Measurements from ENCODE around the gene BAIAP3. TPM values are rescaled to one million over a fixed set of nuclear protein-coding genes. Genes with fewer than 3 reads are reported as not detected.

Gene BAIAP3
- total RNA-seq, 1 donor from 2014 or later: 6.5 TPM

DNA sequence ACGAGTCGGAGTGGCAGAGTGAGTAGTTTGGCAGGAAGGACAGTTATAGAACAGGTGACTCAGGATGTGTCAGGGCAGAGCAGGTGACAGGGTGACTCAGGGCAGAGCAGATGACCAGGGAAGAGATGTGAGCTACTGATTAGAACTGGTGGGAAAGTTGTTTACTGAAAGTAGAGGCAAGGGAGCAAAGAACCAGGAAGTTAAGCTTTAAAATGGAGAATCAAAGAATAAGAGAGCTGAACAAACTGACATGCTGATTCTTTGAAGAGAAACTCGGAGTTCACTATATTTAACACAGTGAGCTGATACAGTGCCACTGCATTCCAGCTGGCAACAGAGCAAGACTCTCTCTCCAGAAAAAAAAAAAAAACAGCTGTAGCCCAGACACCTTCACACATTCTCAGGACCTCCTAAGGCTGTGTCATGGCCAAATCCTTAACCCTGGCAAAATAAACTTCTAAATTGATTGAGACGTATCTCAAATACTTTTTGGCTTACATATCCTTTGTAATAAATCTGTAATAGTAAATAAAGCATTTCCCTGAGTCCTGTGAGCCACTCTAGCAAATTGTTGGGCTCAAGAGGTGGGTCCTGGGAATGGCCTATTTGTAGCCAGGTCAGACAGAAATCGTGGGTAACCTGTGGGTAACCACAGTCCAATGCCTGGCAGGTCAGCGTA is 36.3 kb upstream of the BAIAP3 start:
- Mint-ChIP-seq H3K27ac (ENCODE audit: unreplicated experiment) (no peak overlapping the region), H3K4me1 (ENCODE audit: unreplicated experiment) (no peaks in the 10 kb centered on the region), H3K27me3 (ENCODE audit: unreplicated experiment) (peaks cover 11% of the 10 kb centered on the region), H3K36me3 (ENCODE audit: low read depth, unreplicated experiment) (no peaks in the 10 kb centered on the region), H3K9me3 (ENCODE audit: unreplicated experiment) (no peaks in the 10 kb centered on the region), H3K4me3 (ENCODE audit: unreplicated experiment) (no peak overlapping the region)
- TF ChIP-seq CTCF (IDR thresholded peaks at IDR 0.05; ENCODE audit: unreplicated experiment): no peak
- DNase-seq (ENCODE audit: low spot score): no peak

GRCh38 chr16:1298406-1298805 is 35.0 kb upstream of the BAIAP3 start:
- H3K4me1 Mint-ChIP-seq (ENCODE audit: unreplicated experiment): no peaks in the 10 kb centered on the region
- H3K27me3 Mint-ChIP-seq (ENCODE audit: unreplicated experiment): peaks cover 11% of the 10 kb centered on the region
- no peak overlapping the region for H3K4me3 Mint-ChIP-seq (ENCODE audit: unreplicated experiment)
- H3K36me3 Mint-ChIP-seq (ENCODE audit: low read depth, unreplicated experiment): no peaks in the 10 kb centered on the region
- no peak for DNase-seq (ENCODE audit: low spot score)
- no peaks in the 10 kb centered on the region for H3K9me3 Mint-ChIP-seq (ENCODE audit: unreplicated experiment)
- H3K27ac Mint-ChIP-seq (ENCODE audit: unreplicated experiment): no peak overlapping the region
- no peak for TF ChIP-seq CTCF (IDR thresholded peaks at IDR 0.05; ENCODE audit: unreplicated experiment)

- Mint-ChIP-seq H3K9me3 (ENCODE audit: unreplicated experiment) (no peaks in the 10 kb centered on the region), H3K27ac (ENCODE audit: unreplicated experiment) (no peak overlapping the region), H3K4me3 (ENCODE audit: unreplicated experiment) (no peak overlapping the region), H3K36me3 (ENCODE audit: low read depth, unreplicated experiment) (no peaks in the 10 kb centered on the region), H3K27me3 (ENCODE audit: unreplicated experiment) (peaks cover 10% of the 10 kb centered on the region), H3K4me1 (ENCODE audit: unreplicated experiment) (no peaks in the 10 kb centered on the region)
- TF ChIP-seq CTCF (IDR thresholded peaks at IDR 0.05; ENCODE audit: unreplicated experiment): no peak
- DNase-seq (ENCODE audit: low spot score): no peak
These were observed 34.2 kb upstream of the BAIAP3 start for GRCh38 chr16:1299012-1299867.

- no peaks in the 10 kb centered on the region for H3K9me3 Mint-ChIP-seq (ENCODE audit: unreplicated experiment)
- H3K27ac Mint-ChIP-seq (ENCODE audit: unreplicated experiment): no peak overlapping the region
- peaks cover 8% of the 10 kb centered on the region for H3K27me3 Mint-ChIP-seq (ENCODE audit: unreplicated experiment)
- H3K4me3 Mint-ChIP-seq (ENCODE audit: unreplicated experiment): no peak overlapping the region
- H3K4me1 Mint-ChIP-seq (ENCODE audit: unreplicated experiment): no peaks in the 10 kb centered on the region
- DNase-seq (ENCODE audit: low spot score): no peak
- TF ChIP-seq CTCF (IDR thresholded peaks at IDR 0.05; ENCODE audit: unreplicated experiment): no peak
- H3K36me3 Mint-ChIP-seq (ENCODE audit: low read depth, unreplicated experiment): no peaks in the 10 kb centered on the region
These were observed 33.6 kb upstream of the BAIAP3 start for GRCh38 chr16:1299868-1300203.
